Left lung (tissue), 10 donors: ENCODE results near the gene PPP2R5D. TPM values are rescaled to one million over a fixed set of nuclear protein-coding genes. Genes with fewer than 3 reads are reported as not detected.

Experiments used
- ATAC-seq: fragments of 200-7000 bp; cut with Tn5 transposase; one replicate; pipeline ENCODE4 v1.9.1; 2020; ENCODE audit warnings: moderate library complexity
- DNase-seq, 4 donors: peaks; one replicate each; pipeline ENCODE4 v3.0.0-alpha.2; 2013 to 2020
- H3K27ac ChIP-seq, 2 donors: fragments of 200-600 bp; sonication (generic) in 1 of 2; one replicate each; pipeline versions ENCODE4 v1.5.0 to v1.8.0; 2020 to 2021
- H3K27me3 ChIP-seq, 2 donors: fragments of 200-600 bp; sonication (generic) in 1 of 2; one replicate each; pipeline versions ENCODE4 v1.5.0 to v1.8.0; 2020 to 2021
- H3K36me3 ChIP-seq, 2 donors: fragments of 200-600 bp; sonication (generic) in 1 of 2; one replicate each; pipeline versions ENCODE4 v1.5.0 to v1.8.0; 2020 to 2021
- H3K4me1 ChIP-seq, 2 donors: fragments of 200-600 bp; one replicate each; pipeline ENCODE4 v1.8.0; 2021
- H3K4me3 ChIP-seq, 2 donors: fragments of 200-600 bp; sonication (generic) in 1 of 2; one replicate each; pipeline versions ENCODE4 v1.5.0 to v1.8.0; 2020 to 2021; ENCODE audit warnings: mild to moderate bottlenecking in 1 of 2
- H3K9me3 ChIP-seq, 2 donors: fragments of 200-600 bp; sonication (generic) in 1 of 2; one replicate each; pipeline versions ENCODE4 v1.5.0 to v1.8.0; 2020 to 2021
- intact Hi-C, 2 donors: fragments of 100-400 bp; cut with DNase I; formaldehyde crosslinking; loops; one replicate each; pipeline versions ENCODE4 v1.11.2 to v1.14.2; 2022
- polyA plus RNA-seq, 6 donors: library from polyadenylated mRNA; unstranded; fragments of 120-200 nt; gene quantifications; one replicate each; pipeline ENCODE4 v1.2.1, GENCODE V29; 2013; ENCODE audit not compliant: insufficient read length in 6 of 6
- total RNA-seq, 2 donors: library from RNA; stranded (reverse); fragmentation: NEBNext Ultra II Directional; extraction: Animal tissue kit (Norgen Biotek cat#: 25700); gene quantifications; one replicate each; pipeline ENCODE4 v1.2.1, GENCODE V29; 2021
- TF ChIP-seq, protein P1 (sequence below), 2 donors: fragments of 200-600 bp; sonication (generic) in 1 of 2; IDR thresholded peaks; one replicate each; pipeline versions ENCODE4 v1.5.0 to v1.8.0; 2021; ENCODE audit warnings: antibody characterized with exemption in 2 of 2
- donor health status: DM: no; HTN: yes; CAD: no.
- donor health status: DM: no; HTN: no; CAD: no.

Gene PPP2R5D
- total and polyA plus RNA-seq, 8 donors: 30.0 to 76.3 (median 62.3) TPM

DNA sequence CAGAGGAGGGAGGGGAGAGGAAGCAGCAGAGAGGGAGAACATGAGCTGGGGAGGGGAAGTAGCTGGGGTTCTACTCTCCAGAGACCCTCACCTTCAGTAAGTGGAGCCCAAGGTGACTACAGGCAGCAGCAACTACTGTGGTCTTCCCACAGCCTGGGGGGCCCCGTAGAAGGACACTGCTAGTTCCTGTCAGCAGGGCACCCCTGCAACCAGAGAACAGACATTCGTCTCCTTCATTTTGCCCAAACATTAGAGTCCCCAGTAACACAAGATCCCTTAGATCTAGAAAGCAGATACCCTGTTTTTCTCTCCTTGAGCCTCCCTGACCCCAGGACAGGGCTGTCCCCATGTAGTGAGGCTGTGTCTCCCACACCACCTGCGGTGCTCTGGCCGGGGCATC is 15.6 kb upstream of the PPP2R5D start:
- Histone ChIP-seq H3K9me3 (no peaks in the 10 kb centered on the region), H3K36me3 (peaks cover 0 to 64% of the 10 kb centered on the region in 2 donors), H3K27me3 (no peaks in the 10 kb centered on the region), H3K27ac (no peak overlapping the region), H3K4me1 (peaks cover 0 to 8% of the 10 kb centered on the region in 2 donors), H3K4me3 (no peak overlapping the region)
- ATAC-seq (no peak), DNase-seq (peak in 1 of 4 donors; percentile 14)
- TF ChIP-seq, protein P1, sequence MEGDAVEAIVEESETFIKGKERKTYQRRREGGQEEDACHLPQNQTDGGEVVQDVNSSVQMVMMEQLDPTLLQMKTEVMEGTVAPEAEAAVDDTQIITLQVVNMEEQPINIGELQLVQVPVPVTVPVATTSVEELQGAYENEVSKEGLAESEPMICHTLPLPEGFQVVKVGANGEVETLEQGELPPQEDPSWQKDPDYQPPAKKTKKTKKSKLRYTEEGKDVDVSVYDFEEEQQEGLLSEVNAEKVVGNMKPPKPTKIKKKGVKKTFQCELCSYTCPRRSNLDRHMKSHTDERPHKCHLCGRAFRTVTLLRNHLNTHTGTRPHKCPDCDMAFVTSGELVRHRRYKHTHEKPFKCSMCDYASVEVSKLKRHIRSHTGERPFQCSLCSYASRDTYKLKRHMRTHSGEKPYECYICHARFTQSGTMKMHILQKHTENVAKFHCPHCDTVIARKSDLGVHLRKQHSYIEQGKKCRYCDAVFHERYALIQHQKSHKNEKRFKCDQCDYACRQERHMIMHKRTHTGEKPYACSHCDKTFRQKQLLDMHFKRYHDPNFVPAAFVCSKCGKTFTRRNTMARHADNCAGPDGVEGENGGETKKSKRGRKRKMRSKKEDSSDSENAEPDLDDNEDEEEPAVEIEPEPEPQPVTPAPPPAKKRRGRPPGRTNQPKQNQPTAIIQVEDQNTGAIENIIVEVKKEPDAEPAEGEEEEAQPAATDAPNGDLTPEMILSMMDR (IDR thresholded peaks at IDR 0.05): no peak
- intact Hi-C loops: no loop called here

DNA sequence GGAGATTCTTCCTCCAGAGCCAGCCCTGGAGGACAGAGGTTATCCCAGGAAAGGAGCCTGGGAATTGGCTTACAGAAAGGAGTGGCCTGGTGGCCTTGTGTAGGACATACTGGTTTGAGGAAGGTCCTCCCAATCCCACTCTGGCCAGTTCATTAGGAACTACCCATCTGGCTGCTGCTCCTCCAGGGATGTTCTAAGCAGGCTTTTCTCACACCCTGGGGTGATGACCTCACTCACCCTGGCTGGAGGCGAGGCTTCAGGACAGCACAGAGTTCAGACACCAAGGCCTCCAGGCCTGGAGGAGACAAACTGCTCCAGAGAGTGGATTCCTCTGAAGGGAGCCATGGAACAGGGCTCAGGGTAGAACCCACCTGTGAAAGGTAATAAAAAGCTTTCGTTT is 14.9 kb upstream of the PPP2R5D start:
- H3K4me1 ChIP-seq: peaks cover 0 to 8% of the 10 kb centered on the region in 2 donors
- DNase-seq (peak in 1 of 4 donors; percentile 8), ATAC-seq (no peak)
- H3K36me3 ChIP-seq: peaks cover 0 to 63% of the 10 kb centered on the region in 2 donors
- H3K9me3 ChIP-seq: no peaks in the 10 kb centered on the region
- intact Hi-C loops: no loop called here
- TF ChIP-seq, protein P1 (IDR thresholded peaks at IDR 0.05): no peak
- H3K27ac ChIP-seq: no peak overlapping the region
- H3K4me3 ChIP-seq: no peak overlapping the region
- no peaks in the 10 kb centered on the region for H3K27me3 ChIP-seq

DNA sequence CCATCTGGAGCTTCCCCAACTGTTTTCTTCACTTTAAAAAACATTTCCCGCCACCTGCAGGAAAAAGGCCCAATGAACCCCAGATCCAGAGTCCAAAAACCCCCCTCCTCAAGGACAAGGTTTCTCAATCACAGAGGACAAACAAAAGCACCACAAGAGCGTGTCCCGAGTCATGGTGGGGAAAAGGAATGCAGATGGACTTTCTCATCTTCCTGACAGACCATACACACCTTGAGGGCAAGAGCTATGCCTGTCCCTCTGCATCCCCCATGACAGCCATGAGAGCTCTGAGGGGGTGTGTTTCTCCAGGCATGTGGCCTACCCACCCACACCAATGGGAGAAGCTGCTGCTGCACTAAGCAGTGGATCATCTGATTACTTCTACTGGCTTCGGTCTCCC is 14.4 kb upstream of the PPP2R5D start:
- Histone ChIP-seq H3K4me1 (peaks cover 0 to 8% of the 10 kb centered on the region in 2 donors), H3K4me3 (no peak overlapping the region), H3K27ac (no peak overlapping the region), H3K9me3 (no peaks in the 10 kb centered on the region), H3K36me3 (peaks cover 0 to 58% of the 10 kb centered on the region in 2 donors), H3K27me3 (no peaks in the 10 kb centered on the region)
- TF ChIP-seq, protein P1 (IDR thresholded peaks at IDR 0.05): no peak
- DNase-seq (no peak), ATAC-seq (no peak)
- intact Hi-C loops: no loop called here

DNA sequence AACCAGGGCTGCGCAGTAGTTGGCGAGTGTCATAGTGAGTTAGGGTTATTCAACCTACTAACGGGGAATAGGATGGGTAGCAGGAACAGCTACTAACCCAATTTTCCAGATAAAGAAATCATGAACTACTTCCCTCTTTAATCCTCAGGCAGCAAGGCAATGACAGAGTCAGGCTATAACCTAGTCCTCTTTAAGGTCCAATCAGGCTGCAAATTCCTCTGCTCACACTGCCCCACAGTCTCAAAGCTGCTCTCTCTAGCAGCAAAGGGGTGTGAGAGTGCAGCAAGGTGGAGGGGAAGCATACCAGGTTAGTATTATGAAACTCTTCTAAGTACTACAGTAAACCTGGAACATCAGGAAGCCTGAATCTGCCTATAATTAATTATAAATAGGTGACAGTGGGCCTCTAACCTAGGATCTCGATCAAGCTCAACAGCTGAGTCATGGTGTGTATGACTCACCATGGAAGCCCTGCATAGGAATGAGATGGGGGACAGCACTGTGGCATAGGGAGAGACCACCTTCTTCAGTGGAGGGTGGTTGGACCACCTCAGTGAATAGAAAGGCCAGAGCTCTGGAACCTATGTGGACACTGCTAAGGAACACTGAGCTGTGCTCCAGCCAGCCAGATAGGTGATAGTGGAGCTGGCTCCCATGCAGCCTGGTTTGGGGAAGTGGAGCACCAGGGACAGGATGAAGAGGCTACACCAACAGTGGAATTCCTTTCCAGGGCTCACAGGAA is 13.3 kb upstream of the PPP2R5D start:
- no peak for DNase-seq
- TF ChIP-seq, protein P1 (IDR thresholded peaks at IDR 0.05): no peak
- ATAC-seq: no peak
- Histone ChIP-seq H3K27me3 (no peaks in the 10 kb centered on the region), H3K4me3 (no peak overlapping the region), H3K36me3 (peaks cover 0 to 46% of the 10 kb centered on the region in 2 donors), H3K27ac (no peak overlapping the region), H3K9me3 (no peaks in the 10 kb centered on the region), H3K4me1 (peaks cover 0 to 8% of the 10 kb centered on the region in 2 donors)
- intact Hi-C loops: no loop called here

DNA sequence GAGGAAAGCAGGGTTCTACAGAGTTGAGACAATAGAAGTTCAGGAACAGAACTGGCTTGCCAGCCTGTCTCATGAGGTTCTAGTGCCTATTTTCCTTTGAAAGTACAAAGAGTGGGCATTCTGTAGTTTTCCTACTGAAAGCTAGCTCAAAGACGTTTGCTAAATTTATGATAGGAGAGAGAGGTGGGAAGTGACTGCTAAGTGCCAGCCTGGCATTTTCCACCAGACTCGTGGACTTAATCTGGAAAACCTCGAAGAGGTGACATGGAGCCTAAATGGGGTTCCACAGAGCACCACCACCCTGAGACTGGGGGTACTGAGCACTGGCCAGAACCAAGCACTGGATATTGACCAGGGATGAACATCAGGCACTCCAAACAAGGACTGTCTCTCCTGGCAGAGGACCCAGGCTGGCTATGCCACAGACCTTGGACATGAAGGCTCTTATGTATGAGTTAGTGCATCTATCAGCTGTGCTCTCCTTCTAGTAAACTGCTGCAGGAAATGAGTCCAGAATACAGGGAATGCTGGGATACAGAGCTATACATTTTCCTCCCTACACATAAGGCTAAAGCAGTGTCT is 12.5 kb upstream of the PPP2R5D start:
- H3K27ac ChIP-seq: no peak overlapping the region
- peaks cover 0 to 14% of the 10 kb centered on the region in 2 donors for H3K4me1 ChIP-seq
- intact Hi-C loops: no loop called here
- TF ChIP-seq, protein P1 (IDR thresholded peaks at IDR 0.05): no peak
- H3K27me3 ChIP-seq: no peaks in the 10 kb centered on the region
- H3K4me3 ChIP-seq: no peak overlapping the region
- H3K36me3 ChIP-seq: peaks cover 0 to 39% of the 10 kb centered on the region in 2 donors
- no peaks in the 10 kb centered on the region for H3K9me3 ChIP-seq
- ATAC-seq: no peak
- DNase-seq: no peak
